CD8-positive, alpha-beta memory T cell (primary cell): Measurements from ENCODE around the gene MON1A. TPM values are rescaled to one million over a fixed set of nuclear protein-coding genes. Genes with fewer than 3 reads are reported as not detected.

Experiments used
- polyA plus RNA-seq: library from polyadenylated mRNA; unstranded; fragments of 300-500 nt; fragmentation: Illumina TruSeq; gene quantifications from one replicate; pipeline ENCODE4 v1.2.3, GENCODE V29; 2021
- total RNA-seq, 2 experiments: library from RNA; stranded (reverse); gene quantifications; one replicate each; pipeline ENCODE4 v1.2.3, GENCODE V29; 2021

MON1A gene
- total and polyA plus RNA-seq, 3 experiments from 2014 or later, result 17.9 to 22.4 (median 18.1) TPM

Other genes starting within 250 kb of the MON1A start
- 1 to 10 TPM; 6.0 to 8.5 TPM for gene MST1, start 240.3 kb downstream of the MON1A start, total RNA-seq
- gene MST1, start 240.3 kb downstream of the MON1A start, polyA plus RNA-seq, result 0.31 TPM
- 10 to 100 TPM; 38.8 to 43.7 TPM for gene RNF123, start 240.3 kb downstream of the MON1A start, total RNA-seq
- gene RNF123, start 240.3 kb downstream of the MON1A start, polyA plus RNA-seq, result 20.7 TPM
- under 1 TPM; 0.15 to 0.31 TPM for gene AMIGO3, start 210.1 kb downstream of the MON1A start, total RNA-seq
- gene AMIGO3, start 210.1 kb downstream of the MON1A start, polyA plus RNA-seq, result 1.5 TPM
- gene GMPPB, start 205.9 kb downstream of the MON1A start, total RNA-seq, result 10 to 100 TPM; 52.6 to 53.8 TPM
- gene GMPPB, start 205.9 kb downstream of the MON1A start, polyA plus RNA-seq, result 24.6 TPM
- gene IP6K1, start 143.3 kb downstream of the MON1A start, total RNA-seq, result 10 to 100 TPM; 37.1 to 47.5 TPM
- gene IP6K1, start 143.3 kb downstream of the MON1A start, polyA plus RNA-seq, result 26.1 TPM
- gene CDHR4, start 129.9 kb downstream of the MON1A start, total RNA-seq, result not detected
- not detected for gene CDHR4, start 129.9 kb downstream of the MON1A start, polyA plus RNA-seq
- gene INKA1, start 126.5 kb downstream of the MON1A start, total RNA-seq, result 1 to 10 TPM; 1.1 to 1.7 TPM
- 1.1 TPM for gene INKA1, start 126.5 kb downstream of the MON1A start, polyA plus RNA-seq
- gene UBA7, start 115.9 kb downstream of the MON1A start, total RNA-seq, result 10 to 100 TPM; 57.8 to 58.3 TPM
- gene UBA7, start 115.9 kb downstream of the MON1A start, polyA plus RNA-seq, result 40.7 TPM
- 10 to 100 TPM; 21.9 to 22.9 TPM for gene TRAIP, start 73.2 kb downstream of the MON1A start, total RNA-seq
- gene TRAIP, start 73.2 kb downstream of the MON1A start, polyA plus RNA-seq, result 1.9 TPM
- gene CAMKV, start 59.9 kb downstream of the MON1A start, total RNA-seq, result under 1 TPM; 0.44 to 0.77 TPM
- not detected for gene CAMKV, start 59.9 kb downstream of the MON1A start, polyA plus RNA-seq
- gene MST1R, start 25.9 kb downstream of the MON1A start, total RNA-seq, result 1 to 10 TPM in 1 of 2 experiments, under 1 TPM in 1; 0.83 to 1.2 TPM
- gene MST1R, start 25.9 kb downstream of the MON1A start, polyA plus RNA-seq, result not detected
- gene RBM6, start 10.3 kb upstream of the MON1A start, total RNA-seq, result 10 to 100 TPM; 71.6 to 75.8 TPM
- gene RBM6, start 10.3 kb upstream of the MON1A start, polyA plus RNA-seq, result 53.2 TPM
- gene RBM5, start 159.1 kb upstream of the MON1A start, total RNA-seq, result 100 to 1,000 TPM; 127 to 136 TPM
- 36.9 TPM for gene RBM5, start 159.1 kb upstream of the MON1A start, polyA plus RNA-seq
- gene SEMA3F, start 225.5 kb upstream of the MON1A start, total RNA-seq, result not detected
- not detected for gene SEMA3F, start 225.5 kb upstream of the MON1A start, polyA plus RNA-seq